GM12872 (cell line): ENCODE data around the gene ELSPBP1.

ENCODE experiments used
- CTCF ChIP-seq: IDR thresholded peaks from 3 replicates; pipeline ENCODE4 v1.5.1; 2011; ENCODE audit warnings: low read depth, mild to moderate bottlenecking, low read length, moderate library complexity; ENCODE audit not compliant: insufficient read depth

The ELSPBP1 gene

GRCh38 chr19:48064509-48064908, 70.1 kb downstream of the ELSPBP1 start:
- TF ChIP-seq CTCF: no peak

GRCh38 chr19:48069435-48069834, 75.0 kb downstream of the ELSPBP1 start:
- no peak for TF ChIP-seq CTCF
